ENCODE measurements around the gene KIAA1671.

The KIAA1671 gene

GRCh38 chr22:25048659-25049647, 96.4 kb downstream of the KIAA1671 start:
- FAIRE-seq: no peak

GRCh38 chr22:25049770-25050169, 97.3 kb downstream of the KIAA1671 start:
- FAIRE-seq: no peak

DNA sequence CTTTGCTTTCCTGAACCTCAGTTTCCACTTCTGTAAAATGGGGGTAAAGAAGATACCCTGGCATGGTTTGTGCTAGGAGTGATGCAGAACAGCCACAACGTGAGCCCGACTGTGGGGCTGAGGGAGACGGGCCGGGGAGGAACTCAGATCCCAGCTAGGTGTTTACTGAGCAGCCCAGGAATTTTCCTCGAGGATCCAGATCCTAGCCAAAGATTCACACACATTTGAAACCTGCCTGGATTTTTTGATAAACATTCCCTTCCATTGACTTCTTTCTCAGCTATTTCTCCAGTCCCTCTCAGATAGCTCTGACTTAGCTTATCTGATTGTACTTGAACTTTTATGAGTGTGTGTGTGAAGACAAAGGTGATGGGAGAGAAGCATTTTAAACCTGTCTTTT, 98.0 kb downstream of the KIAA1671 start:
- no peak for FAIRE-seq

DNA sequence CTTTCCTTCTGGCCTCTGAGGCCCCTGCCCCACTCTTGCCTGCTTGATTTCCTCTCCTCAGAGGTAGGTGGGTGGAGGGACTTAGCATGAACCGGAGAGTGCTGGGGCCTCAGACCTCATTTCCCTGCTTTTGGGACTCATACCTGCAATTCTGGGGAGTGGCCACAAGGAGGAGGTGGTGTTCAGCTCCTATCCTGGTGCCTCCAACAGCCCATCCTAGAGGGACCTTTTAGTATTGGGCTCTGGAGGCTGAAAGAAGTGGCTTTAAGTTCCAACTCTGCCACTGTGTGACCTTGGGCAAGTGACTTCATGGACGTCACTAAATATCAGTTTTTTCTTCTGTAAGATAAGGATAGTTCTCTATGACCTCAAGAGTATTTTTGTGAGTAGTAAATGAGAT, 98.6 kb downstream of the KIAA1671 start:
- FAIRE-seq: no peak

GRCh38 chr22:25051983-25052710, 99.6 kb downstream of the KIAA1671 start:
- FAIRE-seq: no peak

GRCh38 chr22:25053153-25053805, 100.8 kb downstream of the KIAA1671 start:
- no peak for FAIRE-seq

DNA sequence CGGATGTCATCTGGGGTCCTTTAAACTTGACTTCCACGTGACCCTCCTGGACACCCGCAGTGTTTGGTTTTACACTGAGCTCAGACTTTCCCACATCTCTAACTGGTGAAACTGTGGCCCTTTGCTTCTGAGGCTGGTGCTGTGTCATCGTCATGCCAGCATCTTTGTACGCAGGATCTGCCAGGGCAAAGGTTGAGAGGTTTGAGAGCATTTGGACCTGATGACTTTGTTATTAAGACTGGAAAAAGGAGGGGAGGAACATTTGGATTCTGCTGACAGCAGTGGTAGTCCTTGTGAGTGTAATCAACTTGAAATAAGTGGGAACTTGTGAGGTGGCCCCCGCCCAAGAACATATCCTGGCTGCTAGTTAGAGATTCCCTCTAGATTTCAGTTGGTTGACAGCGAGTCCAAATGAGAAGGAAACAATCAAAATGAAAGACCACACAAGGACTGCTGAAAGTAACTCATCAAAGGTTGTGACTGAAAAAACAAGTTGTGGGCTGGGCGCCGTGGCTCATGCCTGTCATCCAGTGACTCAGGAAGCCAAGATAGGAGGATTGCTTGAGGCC, 102.5 kb downstream of the KIAA1671 start:
- FAIRE-seq: no peak

DNA sequence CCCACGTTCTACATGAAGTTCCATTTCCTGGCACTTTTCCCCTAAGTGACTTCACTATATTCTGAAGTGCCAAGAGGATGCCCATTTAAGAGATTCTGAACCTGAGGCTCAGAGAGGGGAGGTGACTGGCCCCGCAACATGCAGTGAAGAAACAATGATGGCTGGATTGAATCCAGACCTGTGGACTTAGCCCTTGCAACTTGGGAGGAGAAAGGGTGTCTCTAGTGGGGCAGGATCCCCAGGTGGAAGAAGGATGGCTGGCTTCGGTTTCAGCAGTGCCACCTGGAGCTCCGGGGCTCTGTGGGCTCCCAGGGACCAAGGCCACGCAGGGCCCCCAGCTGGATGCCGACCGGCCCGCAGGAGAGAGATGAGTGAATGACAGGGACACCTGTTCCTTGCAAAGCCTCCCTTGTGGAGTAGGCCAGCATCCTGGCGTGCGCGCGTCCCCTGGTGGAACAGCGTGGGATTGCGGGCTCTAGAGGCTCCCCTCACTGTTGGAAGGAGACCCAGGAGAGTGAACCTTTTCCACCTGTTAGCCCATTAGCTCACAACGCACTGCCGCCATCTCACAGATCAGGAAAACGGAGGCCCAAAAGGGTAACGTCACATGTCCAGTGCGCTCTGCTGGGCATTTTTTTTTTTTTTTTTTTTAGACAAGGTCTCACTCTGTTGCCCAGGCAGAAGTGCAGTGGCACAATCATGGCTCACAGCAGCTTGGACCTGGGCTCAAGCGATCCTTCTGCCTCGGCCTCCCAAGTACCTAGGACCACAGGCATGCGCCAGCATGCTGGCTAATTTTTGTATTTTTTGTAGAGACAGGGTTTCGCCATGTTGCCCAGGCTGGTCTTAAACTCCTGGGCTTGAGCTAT, 104.7 kb downstream of the KIAA1671 start:
- FAIRE-seq: no peak

DNA sequence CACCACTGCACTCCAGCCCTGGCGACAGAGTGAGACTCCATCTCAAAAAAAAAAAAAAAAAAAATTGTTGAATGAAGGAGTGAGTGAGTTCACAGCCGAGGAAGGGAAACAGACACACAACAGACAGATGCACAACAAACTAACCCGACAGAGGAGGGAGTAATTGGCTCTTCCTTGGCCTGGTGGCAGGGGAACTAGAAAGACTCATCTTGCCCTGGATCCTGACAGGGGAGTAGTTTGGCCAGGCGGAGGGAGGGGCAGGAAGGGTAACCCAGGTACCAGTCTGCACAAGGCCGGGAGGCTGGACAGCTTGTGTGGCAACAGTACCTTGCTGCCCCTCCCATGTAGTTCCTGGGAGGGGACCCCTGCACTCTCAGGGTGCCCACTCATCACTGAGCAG, 106.9 kb downstream of the KIAA1671 start:
- no peak for FAIRE-seq

GRCh38 chr22:25060522-25061071, 108.1 kb downstream of the KIAA1671 start:
- FAIRE-seq: no peak

DNA sequence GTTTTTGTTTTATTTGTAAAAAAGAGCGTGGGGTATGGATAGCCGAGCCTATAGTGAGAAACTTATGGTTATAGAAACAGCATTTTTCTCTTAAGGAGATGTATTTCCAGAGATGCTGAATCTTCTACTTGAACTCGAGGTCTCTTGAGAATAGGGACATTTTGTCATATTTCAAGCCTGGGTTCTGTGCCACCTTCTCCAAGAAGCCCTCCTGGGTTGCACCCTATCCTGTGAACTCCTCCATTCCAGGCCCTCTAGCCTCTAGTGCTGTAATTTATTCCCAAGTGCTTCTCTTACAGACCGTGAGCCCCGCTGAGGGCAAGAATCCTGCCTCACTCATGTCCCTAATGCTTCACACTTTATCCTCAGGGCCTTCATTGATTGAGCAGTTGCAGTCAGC, 108.6 kb downstream of the KIAA1671 start:
- FAIRE-seq: no peak

- no peak for FAIRE-seq
These were observed 109.3 kb downstream of the KIAA1671 start for GRCh38 chr22:25061605-25062376.

DNA sequence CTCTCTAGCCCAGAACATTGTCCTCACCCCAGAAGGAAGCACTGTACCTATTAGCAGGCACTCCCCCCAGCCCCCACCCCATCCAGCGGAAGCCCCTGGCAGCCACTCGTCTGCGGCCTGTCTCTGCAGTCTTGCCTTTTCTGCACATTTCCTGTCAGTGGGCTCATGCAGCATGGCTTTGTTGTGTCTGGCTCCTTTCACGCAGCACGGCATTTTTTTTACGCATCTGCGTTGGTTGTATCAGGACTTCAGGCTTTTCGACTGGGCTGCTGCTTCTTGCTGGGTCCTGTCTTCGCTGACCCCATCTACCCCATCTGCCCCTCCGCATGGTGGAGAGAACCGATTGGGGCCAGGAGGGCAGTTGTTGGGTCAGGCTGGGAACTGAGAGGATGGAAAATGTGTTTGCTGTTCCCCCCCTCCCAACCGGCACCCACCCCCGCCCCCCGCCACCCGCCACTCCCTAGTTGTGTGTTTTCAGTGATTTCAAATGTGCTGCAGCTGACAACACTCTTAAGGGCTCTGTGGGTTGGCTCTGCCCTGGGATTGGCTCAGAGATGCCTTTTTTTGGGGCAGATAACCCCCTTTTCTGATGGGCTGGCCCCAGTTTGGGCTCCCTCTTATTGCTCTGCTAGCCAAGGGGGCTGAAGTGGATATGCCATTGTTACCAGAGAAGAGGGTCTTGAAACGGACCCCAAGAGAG, 110.0 kb downstream of the KIAA1671 start:
- no peak for FAIRE-seq

GRCh38 chr22:25064894-25065560, 112.5 kb downstream of the KIAA1671 start:
- no peak for FAIRE-seq

DNA sequence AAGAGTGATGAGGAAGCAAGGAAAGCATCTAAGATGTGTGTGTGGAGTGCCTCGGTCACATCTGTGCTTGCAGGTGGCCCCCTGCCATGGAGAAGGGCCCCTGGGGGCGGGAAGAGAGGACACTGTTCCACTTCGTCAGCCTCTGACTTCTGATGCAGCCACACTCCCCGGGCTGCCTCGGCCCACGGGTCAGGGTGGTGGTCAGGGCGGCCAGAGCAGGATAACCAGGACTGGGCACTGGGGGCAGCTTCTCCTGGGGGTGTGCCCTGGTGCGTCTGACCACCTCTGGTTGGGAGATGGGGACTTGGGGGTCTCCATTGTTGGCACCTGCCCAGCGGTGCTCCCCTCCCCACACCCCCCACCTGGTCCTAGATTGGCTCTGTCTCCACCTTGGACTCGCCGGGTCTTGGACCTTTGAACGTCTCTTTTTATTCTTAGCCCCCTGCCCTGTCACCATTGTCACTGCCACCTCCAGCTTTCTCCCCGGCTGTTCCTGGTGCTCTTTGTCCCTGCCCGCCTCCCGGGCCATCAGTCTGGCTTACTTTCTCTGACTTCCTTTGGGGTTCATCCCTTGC, 114.4 kb downstream of the KIAA1671 start:
- FAIRE-seq: no peak

- FAIRE-seq: no peak
These were observed 115.4 kb downstream of the KIAA1671 start for GRCh38 chr22:25067851-25068421.

- FAIRE-seq: no peak
These were observed 116.2 kb downstream of the KIAA1671 start for GRCh38 chr22:25068707-25069106.

GRCh38 chr22:25069426-25069757, 116.9 kb downstream of the KIAA1671 start:
- FAIRE-seq: no peak
